HG03097 (cell line): ENCODE data around the gene SETMAR.
"Not testable (repeated sequence)": the region's sequence is repeated elsewhere in the genome, so short reads cannot be mapped to it uniquely, and the experiment has no call there.

Experiments
- ATAC-seq: cut with Tn5 transposase; IDR thresholded peaks from one replicate; pipeline ENCODE4 v1.9.1; 2021; ENCODE audit not compliant: unreplicated experiment, low FRiP score

SETMAR gene

GRCh38 chr3:4313606-4314293 lies 10.6 kb downstream of the SETMAR start:
- no peak for ATAC-seq

- no peak for ATAC-seq
Measured at GRCh38 chr3:4314688-4315087, 11.5 kb downstream of the SETMAR start.

GRCh38 chr3:4320096-4320911 lies 17.1 kb downstream of the SETMAR start:
- ATAC-seq, result no peak

- no peak for ATAC-seq
Measured at GRCh38 chr3:4321732-4322131, 18.6 kb downstream of the SETMAR start.

- no peak for ATAC-seq
Measured at GRCh38 chr3:4322635-4323034, 19.5 kb downstream of the SETMAR start.

GRCh38 chr3:4323246-4324027 lies 20.3 kb downstream of the SETMAR start:
- no peak for ATAC-seq

- no peak for ATAC-seq
Measured at GRCh38 chr3:4326868-4327267, 23.7 kb downstream of the SETMAR start.

- not testable (repeated sequence) for ATAC-seq
Measured at GRCh38 chr3:4329806-4330205, 26.6 kb downstream of the SETMAR start.

- ATAC-seq, result no peak
Measured at GRCh38 chr3:4332111-4332510, 28.9 kb downstream of the SETMAR start.

- no peak for ATAC-seq
Measured at GRCh38 chr3:4332574-4332973, 29.4 kb downstream of the SETMAR start.

GRCh38 chr3:4332991-4333390 lies 29.8 kb downstream of the SETMAR start:
- ATAC-seq, result no peak

GRCh38 chr3:4334548-4334947 lies 31.4 kb downstream of the SETMAR start:
- ATAC-seq, result no peak

- ATAC-seq, result no peak
Measured at GRCh38 chr3:4335840-4336562, 32.8 kb downstream of the SETMAR start.

GRCh38 chr3:4336850-4337546 lies 33.8 kb downstream of the SETMAR start:
- ATAC-seq, result no peak

GRCh38 chr3:4338751-4339150 lies 35.6 kb downstream of the SETMAR start:
- no peak for ATAC-seq

GRCh38 chr3:4340077-4340410 lies 36.9 kb downstream of the SETMAR start:
- no peak for ATAC-seq

- ATAC-seq, result no peak
Measured at GRCh38 chr3:4340411-4341335, 37.5 kb downstream of the SETMAR start.

- ATAC-seq, result no peak
Measured at GRCh38 chr3:4341336-4341675, 38.1 kb downstream of the SETMAR start.

GRCh38 chr3:4343258-4343657 lies 40.1 kb downstream of the SETMAR start:
- no peak for ATAC-seq
